ENCODE data around the gene CSH2.

DNA sequence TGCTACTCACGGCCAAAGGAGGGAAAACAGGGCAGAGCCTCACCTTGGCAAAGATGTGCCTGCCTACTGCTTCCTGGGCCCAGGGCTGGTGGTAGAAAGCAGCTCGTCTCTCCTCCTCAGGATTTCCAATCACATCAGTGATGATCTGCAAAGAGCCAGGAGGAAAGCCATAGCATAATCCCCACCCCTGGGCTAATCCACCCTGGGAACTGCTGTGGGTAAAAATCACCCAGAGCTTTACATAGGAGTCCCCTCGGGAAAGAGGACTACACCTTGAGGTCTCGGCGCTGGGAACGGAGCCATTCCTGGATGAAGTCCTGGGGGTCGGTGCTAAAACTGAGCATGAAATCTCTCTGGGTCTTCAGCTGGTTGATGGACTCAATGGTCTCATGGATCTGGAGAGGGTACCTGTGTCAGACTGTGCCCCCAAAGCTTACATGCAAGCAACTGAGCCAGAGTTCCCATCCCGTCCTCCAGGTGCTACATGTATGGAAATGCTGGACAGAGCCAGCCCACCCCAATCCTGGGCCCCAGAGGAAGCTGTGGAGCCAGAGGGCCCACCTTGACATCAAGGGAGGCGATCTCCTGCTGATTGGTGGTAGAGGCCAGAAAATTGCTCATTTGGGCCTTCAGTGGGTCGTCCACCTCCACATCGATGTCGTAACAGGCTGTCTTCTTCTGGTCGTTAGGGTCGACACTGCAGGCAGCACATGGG is 40.3 kb downstream of the CSH2 start:
- TF ChIP-seq POLR2A (IDR thresholded peaks at IDR 0.05; ENCODE audit: extremely low read depth, insufficient read length), result no peak
- no peak for TF ChIP-seq MAX (IDR thresholded peaks at IDR 0.05; ENCODE audit: low read depth, low read length)

Data from NB4 (cell line).